ENCODE results near the gene MTTP.

Gene MTTP

DNA sequence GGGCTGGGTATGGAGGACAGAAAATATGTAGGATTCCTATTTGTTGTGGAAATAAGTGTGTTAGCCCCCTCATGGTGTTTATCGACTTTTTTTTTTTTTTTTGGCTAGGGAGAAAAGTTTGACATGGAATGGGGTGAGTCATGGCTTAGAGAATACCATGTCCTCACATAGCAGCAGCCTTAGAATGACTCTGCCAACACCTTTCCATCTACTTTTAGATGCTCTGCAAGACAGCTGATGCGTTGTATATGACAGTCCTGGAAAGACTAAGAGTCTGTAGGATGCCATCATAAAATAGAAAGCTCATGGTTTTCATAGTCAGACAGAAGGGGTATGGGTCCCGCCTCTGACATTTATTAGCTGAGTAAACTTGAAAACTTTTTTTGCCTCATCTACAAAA, 37.7 kb downstream of the MTTP start:
- no peak for DNase-seq (ENCODE audit: low read depth)
- no peak overlapping the region for H3K4me3 ChIP-seq (ENCODE audit: low read depth, low read length)
- TF ChIP-seq, protein P1, sequence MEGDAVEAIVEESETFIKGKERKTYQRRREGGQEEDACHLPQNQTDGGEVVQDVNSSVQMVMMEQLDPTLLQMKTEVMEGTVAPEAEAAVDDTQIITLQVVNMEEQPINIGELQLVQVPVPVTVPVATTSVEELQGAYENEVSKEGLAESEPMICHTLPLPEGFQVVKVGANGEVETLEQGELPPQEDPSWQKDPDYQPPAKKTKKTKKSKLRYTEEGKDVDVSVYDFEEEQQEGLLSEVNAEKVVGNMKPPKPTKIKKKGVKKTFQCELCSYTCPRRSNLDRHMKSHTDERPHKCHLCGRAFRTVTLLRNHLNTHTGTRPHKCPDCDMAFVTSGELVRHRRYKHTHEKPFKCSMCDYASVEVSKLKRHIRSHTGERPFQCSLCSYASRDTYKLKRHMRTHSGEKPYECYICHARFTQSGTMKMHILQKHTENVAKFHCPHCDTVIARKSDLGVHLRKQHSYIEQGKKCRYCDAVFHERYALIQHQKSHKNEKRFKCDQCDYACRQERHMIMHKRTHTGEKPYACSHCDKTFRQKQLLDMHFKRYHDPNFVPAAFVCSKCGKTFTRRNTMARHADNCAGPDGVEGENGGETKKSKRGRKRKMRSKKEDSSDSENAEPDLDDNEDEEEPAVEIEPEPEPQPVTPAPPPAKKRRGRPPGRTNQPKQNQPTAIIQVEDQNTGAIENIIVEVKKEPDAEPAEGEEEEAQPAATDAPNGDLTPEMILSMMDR (IDR thresholded peaks at IDR 0.05; ENCODE audit: low read depth, low read length) = no peak
- TF ChIP-seq, protein P2, sequence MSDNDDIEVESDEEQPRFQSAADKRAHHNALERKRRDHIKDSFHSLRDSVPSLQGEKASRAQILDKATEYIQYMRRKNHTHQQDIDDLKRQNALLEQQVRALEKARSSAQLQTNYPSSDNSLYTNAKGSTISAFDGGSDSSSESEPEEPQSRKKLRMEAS (IDR thresholded peaks at IDR 0.05; ENCODE audit: low read depth, low read length) = no peak
- TF ChIP-seq MYC (IDR thresholded peaks at IDR 0.05; ENCODE audit: low read depth, low read length) = no peak

GRCh38 chr4:99612704-99613103, 38.1 kb downstream of the MTTP start:
- no peak for DNase-seq (ENCODE audit: low read depth)
- H3K4me3 ChIP-seq (ENCODE audit: low read depth, low read length) = no peak overlapping the region
- TF ChIP-seq, protein P2 (IDR thresholded peaks at IDR 0.05; ENCODE audit: low read depth, low read length) = no peak

DNA sequence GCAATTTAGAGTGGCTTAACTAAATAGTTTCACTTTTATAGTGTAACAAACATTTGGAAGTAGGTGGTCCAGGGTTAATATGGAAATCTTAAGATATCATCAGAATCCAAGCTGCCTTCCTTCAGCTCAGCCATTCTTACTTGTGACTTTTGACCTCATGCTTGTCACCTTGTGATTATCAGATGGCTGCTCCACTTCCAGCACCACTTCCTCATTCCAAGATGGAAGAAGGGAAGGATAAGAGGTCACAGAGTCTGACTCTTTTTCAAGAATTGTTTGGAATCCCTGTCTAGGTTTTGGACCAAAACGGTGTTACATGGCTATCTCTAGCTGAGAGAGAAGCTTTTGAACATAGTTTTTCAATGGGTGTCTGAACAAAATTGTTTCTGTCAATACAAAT, 39.9 kb downstream of the MTTP start:
- DNase-seq (ENCODE audit: low read depth) = no peak
- TF ChIP-seq POLR2A (IDR thresholded peaks at IDR 0.05; ENCODE audit: extremely low read depth, insufficient read length) = no peak
- TF ChIP-seq, protein P1 (IDR thresholded peaks at IDR 0.05; ENCODE audit: low read depth, low read length) = no peak
- no peak for TF ChIP-seq MYC (IDR thresholded peaks at IDR 0.05; ENCODE audit: low read depth, low read length)
- TF ChIP-seq, protein P2 (IDR thresholded peaks at IDR 0.05; ENCODE audit: low read depth, low read length) = no peak

GRCh38 chr4:99615170-99615820, 40.7 kb downstream of the MTTP start:
- TF ChIP-seq, protein P1 (IDR thresholded peaks at IDR 0.05; ENCODE audit: low read depth, low read length) = no peak
- TF ChIP-seq POLR2A (IDR thresholded peaks at IDR 0.05; ENCODE audit: extremely low read depth, insufficient read length) (no peak), MYC (IDR thresholded peaks at IDR 0.05; ENCODE audit: low read depth, low read length) (no peak)
- TF ChIP-seq, protein P2 (IDR thresholded peaks at IDR 0.05; ENCODE audit: low read depth, low read length) = no peak
- DNase-seq (ENCODE audit: low read depth) = no peak
- no peak overlapping the region for H3K4me3 ChIP-seq (ENCODE audit: low read depth, low read length)

More for the DNA sequence above, 39.9 kb downstream of the MTTP start:
- H3K4me3 ChIP-seq (ENCODE audit: low read depth, low read length) = no peak overlapping the region

GRCh38 chr4:99617374-99617773, 42.8 kb downstream of the MTTP start:
- TF ChIP-seq POLR2A (IDR thresholded peaks at IDR 0.05; ENCODE audit: extremely low read depth, insufficient read length) (no peak), MYC (IDR thresholded peaks at IDR 0.05; ENCODE audit: low read depth, low read length) (no peak)
- TF ChIP-seq, protein P2 (IDR thresholded peaks at IDR 0.05; ENCODE audit: low read depth, low read length) = no peak
- TF ChIP-seq, protein P1 (IDR thresholded peaks at IDR 0.05; ENCODE audit: low read depth, low read length) = no peak
- no peak overlapping the region for H3K4me3 ChIP-seq (ENCODE audit: low read depth, low read length)
- DNase-seq (ENCODE audit: low read depth) = no peak

DNA sequence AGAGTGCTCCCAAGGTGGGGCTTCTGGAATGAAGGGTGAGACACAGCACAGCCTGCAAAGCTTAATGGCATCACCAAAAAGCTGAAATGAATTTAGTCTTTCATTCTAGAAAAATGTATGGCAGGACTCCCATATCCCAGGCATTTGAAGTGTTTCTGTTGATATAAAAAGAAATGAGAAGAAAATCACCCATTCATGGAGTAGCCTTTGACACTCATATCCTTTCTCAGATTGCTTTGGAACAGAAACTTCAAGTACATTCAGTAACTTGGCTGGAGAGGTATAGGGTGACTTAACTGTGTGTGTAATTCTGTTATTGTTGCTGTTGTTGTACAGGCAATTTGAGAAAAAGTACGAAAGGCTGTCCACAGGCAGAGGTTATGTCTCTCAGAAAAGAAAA, 47.7 kb downstream of the MTTP start:
- no peak for DNase-seq (ENCODE audit: low read depth)
- no peak overlapping the region for H3K4me3 ChIP-seq (ENCODE audit: low read depth, low read length)
- TF ChIP-seq, protein P2 (IDR thresholded peaks at IDR 0.05; ENCODE audit: low read depth, low read length) = no peak
- TF ChIP-seq POLR2A (IDR thresholded peaks at IDR 0.05; ENCODE audit: extremely low read depth, insufficient read length) (no peak), MYC (IDR thresholded peaks at IDR 0.05; ENCODE audit: low read depth, low read length) (no peak)
- TF ChIP-seq, protein P1 (IDR thresholded peaks at IDR 0.05; ENCODE audit: low read depth, low read length) = no peak
